NT2/D1 (cell line): ENCODE measurements around the gene HRH2.
"Not testable (repeated sequence)": the region's sequence is repeated elsewhere in the genome, so short reads cannot be mapped to it uniquely, and the experiment has no call there.

ENCODE experiments used
- DNase-seq: peaks from one replicate; pipeline ENCODE4 v3.0.0-alpha.2; 2011; ENCODE audit warnings: low read depth, low spot score
- H3K27me3 ChIP-seq: 2 replicates; pipeline ENCODE4 v1.6.0; 2011; ENCODE audit warnings: mild to moderate bottlenecking; ENCODE audit not compliant: insufficient read length, insufficient read depth
- H3K36me3 ChIP-seq: 2 replicates; pipeline ENCODE4 v1.6.1; 2011; ENCODE audit warnings: mild to moderate bottlenecking, low read length, mixed read lengths; ENCODE audit not compliant: insufficient read depth, insufficient read length
- H3K4me1 ChIP-seq: 2 replicates; pipeline ENCODE4 v1.5.1; 2011; ENCODE audit not compliant: insufficient read depth, insufficient read length
- H3K4me3 ChIP-seq: 2 replicates; pipeline ENCODE4 v1.5.1; 2011; ENCODE audit warnings: low read depth; ENCODE audit not compliant: insufficient read length
- H3K9ac ChIP-seq: 2 replicates; pipeline ENCODE4 v1.6.0; 2011; ENCODE audit warnings: low read depth; ENCODE audit not compliant: insufficient read length
- H3K9me3 ChIP-seq: 2 replicates; pipeline ENCODE4 v1.5.1; 2011; ENCODE audit warnings: mild to moderate bottlenecking, low read length; ENCODE audit not compliant: insufficient read depth
- SUZ12 ChIP-seq: IDR thresholded peaks from 2 replicates; pipeline ENCODE4 v1.6.1; 2011; ENCODE audit not compliant: insufficient read length, insufficient read depth; ENCODE audit errors: extremely low read depth
- YY1 ChIP-seq: IDR thresholded peaks from 2 replicates; pipeline ENCODE4 v1.6.1; 2011; ENCODE audit not compliant: insufficient read length, insufficient read depth
- ZNF274 ChIP-seq: IDR thresholded peaks from 2 replicates; pipeline ENCODE4 v1.6.1; 2011; ENCODE audit warnings: mild to moderate bottlenecking, low read depth, low read length

The HRH2 gene

DNA sequence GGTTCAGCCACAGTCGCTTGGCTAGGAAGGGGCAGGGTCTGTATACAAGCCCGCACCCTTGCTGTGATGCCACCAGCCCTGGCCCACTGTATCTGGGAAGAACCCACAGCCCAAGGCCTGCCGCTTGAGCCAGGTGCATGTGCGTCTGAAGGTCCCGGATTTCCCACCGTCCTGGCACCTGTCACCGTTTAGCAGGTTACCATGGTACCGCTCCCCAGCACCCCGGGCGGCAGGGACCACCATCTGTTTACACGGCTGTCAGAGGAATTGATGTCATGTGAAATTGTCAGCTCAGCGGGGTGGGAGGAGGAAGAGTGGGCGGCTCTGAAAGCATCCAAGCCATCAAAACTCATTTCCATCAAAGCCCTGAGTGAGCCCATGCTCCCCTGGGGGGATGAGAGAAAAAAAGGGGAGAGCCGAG lies 92.7 kb downstream of the HRH2 start:
- no peak for DNase-seq
- no peak overlapping the region for H3K9ac ChIP-seq
- peaks cover 8% of the 10 kb centered on the region for H3K4me1 ChIP-seq
- no peaks in the 10 kb centered on the region for H3K36me3 ChIP-seq
- no peak overlapping the region for H3K4me3 ChIP-seq
- TF ChIP-seq YY1, result no peak
- no peak for TF ChIP-seq SUZ12
- no peak for TF ChIP-seq ZNF274
- H3K9me3 ChIP-seq, result no peaks in the 10 kb centered on the region
- no peaks in the 10 kb centered on the region for H3K27me3 ChIP-seq

- Histone ChIP-seq H3K9ac (no peak overlapping the region), H3K36me3 (no peaks in the 10 kb centered on the region), H3K9me3 (no peaks in the 10 kb centered on the region), H3K4me3 (no peak overlapping the region), H3K4me1 (peaks cover 8% of the 10 kb centered on the region), H3K27me3 (no peaks in the 10 kb centered on the region)
- TF ChIP-seq ZNF274, result no peak
- no peak for TF ChIP-seq SUZ12
- no peak for TF ChIP-seq YY1
- DNase-seq, result no peak
Measured at GRCh38 chr5:175751369-175751768, 93.5 kb downstream of the HRH2 start.

DNA sequence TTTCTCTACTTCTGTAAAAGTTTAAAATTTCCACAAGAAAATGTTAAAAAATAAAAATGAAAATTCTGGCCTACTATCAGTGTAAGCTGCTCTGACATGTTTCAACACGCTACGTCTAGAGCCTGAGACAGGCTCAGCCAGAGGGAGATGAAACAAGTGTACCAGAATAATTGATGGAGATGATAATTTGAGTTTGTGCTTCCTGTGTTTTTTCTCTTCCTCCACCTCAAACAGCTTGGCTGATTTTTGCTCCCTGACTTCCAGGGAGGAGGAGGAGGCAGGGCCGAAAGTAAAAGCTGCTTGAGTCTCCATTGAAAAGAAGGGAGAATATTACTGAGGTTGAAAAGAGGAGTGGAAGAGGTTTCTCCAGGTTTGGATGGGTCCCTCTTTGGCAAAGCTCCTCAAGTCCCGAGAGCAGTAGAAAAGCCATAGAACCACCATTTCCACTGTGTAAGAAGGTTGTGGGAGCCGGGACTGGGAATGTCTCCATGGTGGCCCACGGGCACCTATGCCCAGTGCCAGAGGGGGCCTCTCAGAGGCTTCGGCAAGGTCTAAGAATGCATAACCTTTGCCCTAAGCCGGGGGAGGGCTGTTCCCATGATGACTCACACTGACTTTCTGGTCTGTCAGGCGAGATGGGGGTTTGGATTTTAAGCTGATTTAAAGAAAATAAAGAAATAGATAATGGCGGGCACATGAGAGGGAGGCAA lies 95.1 kb downstream of the HRH2 start:
- Histone ChIP-seq H3K9ac (no peak overlapping the region), H3K27me3 (no peaks in the 10 kb centered on the region), H3K4me1 (peaks cover 8% of the 10 kb centered on the region), H3K9me3 (no peaks in the 10 kb centered on the region), H3K36me3 (no peaks in the 10 kb centered on the region), H3K4me3 (no peak overlapping the region)
- no peak for TF ChIP-seq ZNF274
- no peak for TF ChIP-seq SUZ12
- TF ChIP-seq YY1, result no peak
- DNase-seq, result no peak

GRCh38 chr5:175753536-175754402 lies 95.9 kb downstream of the HRH2 start:
- Histone ChIP-seq H3K36me3 (no peaks in the 10 kb centered on the region), H3K4me3 (no peak overlapping the region), H3K9ac (no peak overlapping the region), H3K9me3 (no peaks in the 10 kb centered on the region), H3K4me1 (peaks cover 8% of the 10 kb centered on the region), H3K27me3 (no peaks in the 10 kb centered on the region)
- TF ChIP-seq SUZ12 (no peak), YY1 (no peak), ZNF274 (no peak)
- no peak for DNase-seq

GRCh38 chr5:175759991-175760390 lies 102.1 kb downstream of the HRH2 start:
- H3K4me1 ChIP-seq, H3K27me3 ChIP-seq, H3K36me3 ChIP-seq, H3K9ac ChIP-seq, DNase-seq, H3K4me3 ChIP-seq: not testable (repeated sequence)
- H3K9me3 ChIP-seq, result peaks cover 21% of the 10 kb centered on the region; the same call in 1 of the 2 replicates
